ENCODE measurements around the gene GPC1. TPM values are rescaled to one million over a fixed set of nuclear protein-coding genes. Genes with fewer than 3 reads are reported as not detected.

Gene GPC1
- polyA plus RNA-seq, 1 of the 3 experiments (the other 2 are of a cell fraction), result 65.5 TPM

DNA sequence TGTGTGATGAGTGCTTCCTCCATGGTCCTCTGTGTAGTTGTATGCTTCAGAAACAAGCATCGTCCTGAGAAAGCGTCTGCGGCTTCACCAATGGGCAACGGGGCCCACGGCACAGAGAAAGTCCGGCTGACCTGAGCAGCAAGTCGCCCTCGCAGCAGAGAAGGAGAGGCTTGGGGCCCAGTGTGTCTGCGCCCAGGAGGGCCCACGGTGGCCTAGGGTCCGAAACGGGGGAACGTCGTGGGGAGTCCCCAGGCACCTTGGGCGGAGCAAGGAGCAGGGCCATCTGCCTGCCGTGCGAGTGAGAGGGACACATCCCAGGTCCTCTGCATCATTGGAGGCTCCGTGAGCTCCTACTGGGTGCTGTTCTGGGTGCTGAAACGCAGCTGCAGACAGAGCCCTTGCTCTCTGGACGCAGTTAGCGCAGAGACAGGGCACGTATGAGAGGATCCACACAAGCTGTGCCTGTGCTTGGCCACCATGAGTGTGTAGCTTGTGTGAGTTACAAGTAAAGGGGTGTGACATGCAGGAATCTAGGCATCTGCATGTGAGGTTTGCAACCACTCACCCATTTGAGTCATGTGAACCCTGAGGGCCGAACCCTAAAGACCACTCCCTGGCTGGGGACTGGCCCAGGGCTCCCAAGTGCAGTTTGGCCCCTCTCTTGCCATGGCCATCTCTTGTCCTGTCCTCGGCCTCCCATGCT is 10.6 kb downstream of the GPC1 start:
- H3K27ac ChIP-seq (ENCODE audit: low read depth in 2 of 2, low read length in 1 of 2), result no peak overlapping the region
- no peaks in the 10 kb centered on the region for H3K9me3 ChIP-seq
- peaks cover 11% of the 10 kb centered on the region; the same call in 1 of the 2 replicates for H3K79me2 ChIP-seq (ENCODE audit: insufficient read depth)
- TF ChIP-seq, protein P1, sequence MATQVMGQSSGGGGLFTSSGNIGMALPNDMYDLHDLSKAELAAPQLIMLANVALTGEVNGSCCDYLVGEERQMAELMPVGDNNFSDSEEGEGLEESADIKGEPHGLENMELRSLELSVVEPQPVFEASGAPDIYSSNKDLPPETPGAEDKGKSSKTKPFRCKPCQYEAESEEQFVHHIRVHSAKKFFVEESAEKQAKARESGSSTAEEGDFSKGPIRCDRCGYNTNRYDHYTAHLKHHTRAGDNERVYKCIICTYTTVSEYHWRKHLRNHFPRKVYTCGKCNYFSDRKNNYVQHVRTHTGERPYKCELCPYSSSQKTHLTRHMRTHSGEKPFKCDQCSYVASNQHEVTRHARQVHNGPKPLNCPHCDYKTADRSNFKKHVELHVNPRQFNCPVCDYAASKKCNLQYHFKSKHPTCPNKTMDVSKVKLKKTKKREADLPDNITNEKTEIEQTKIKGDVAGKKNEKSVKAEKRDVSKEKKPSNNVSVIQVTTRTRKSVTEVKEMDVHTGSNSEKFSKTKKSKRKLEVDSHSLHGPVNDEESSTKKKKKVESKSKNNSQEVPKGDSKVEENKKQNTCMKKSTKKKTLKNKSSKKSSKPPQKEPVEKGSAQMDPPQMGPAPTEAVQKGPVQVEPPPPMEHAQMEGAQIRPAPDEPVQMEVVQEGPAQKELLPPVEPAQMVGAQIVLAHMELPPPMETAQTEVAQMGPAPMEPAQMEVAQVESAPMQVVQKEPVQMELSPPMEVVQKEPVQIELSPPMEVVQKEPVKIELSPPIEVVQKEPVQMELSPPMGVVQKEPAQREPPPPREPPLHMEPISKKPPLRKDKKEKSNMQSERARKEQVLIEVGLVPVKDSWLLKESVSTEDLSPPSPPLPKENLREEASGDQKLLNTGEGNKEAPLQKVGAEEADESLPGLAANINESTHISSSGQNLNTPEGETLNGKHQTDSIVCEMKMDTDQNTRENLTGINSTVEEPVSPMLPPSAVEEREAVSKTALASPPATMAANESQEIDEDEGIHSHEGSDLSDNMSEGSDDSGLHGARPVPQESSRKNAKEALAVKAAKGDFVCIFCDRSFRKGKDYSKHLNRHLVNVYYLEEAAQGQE (IDR thresholded peaks at IDR 0.05; ENCODE audit: low read depth, low read length), result peak; percentile 78; the same call in 1 of the 2 replicates
- TF ChIP-seq TCF12 (IDR thresholded peaks at IDR 0.05), result no peak
- H3K4me1 ChIP-seq (ENCODE audit: control insufficient read depth in 1 of 2, insufficient read depth in 2 of 2, low read depth in 1 of 2, low read length in 1 of 2), result peaks cover 0 to 3% of the 10 kb centered on the region in 2 experiments; a peak in 1 of 4 replicates
- H3K4me3 ChIP-seq (ENCODE audit: low read depth in 2 of 2, low read length in 1 of 2), result no peak overlapping the region
- H3K27me3 ChIP-seq (ENCODE audit: insufficient read depth), result no peaks in the 10 kb centered on the region
- H3K9me2 ChIP-seq, result no peaks in the 10 kb centered on the region
- no peak overlapping the region for H2AFZ ChIP-seq (ENCODE audit: low read depth)
- H3K36me3 ChIP-seq (replicated peaks in 1 of 2; ENCODE audit: control insufficient read depth in 1 of 2, insufficient read depth in 2 of 2, low read length in 1 of 2), result no peaks in the 10 kb centered on the region
- peaks cover 79% of the 10 kb centered on the region for H4K20me1 ChIP-seq (ENCODE audit: insufficient read depth)
- 97% methylated on average over 8 of the region's 24 CpGs for WGBS (ENCODE audit: low lambda C conversion rate)
- DNase-seq, result no peak
- no peak overlapping the region for H3K9ac ChIP-seq
- ChIA-PET CTCF (interaction anchor here (0.8 to 2.4 kb wide), 2 partner anchors 10 to 296 kb away, joined by 3 to 6 read pairs; partner anchors contain the start of gene GPC1), POLR2A (no interaction called here)
- no peaks in the 10 kb centered on the region for H3F3A ChIP-seq (replicated peaks; ENCODE audit: insufficient read depth)
- no peak overlapping the region for H3K4me2 ChIP-seq

DNA sequence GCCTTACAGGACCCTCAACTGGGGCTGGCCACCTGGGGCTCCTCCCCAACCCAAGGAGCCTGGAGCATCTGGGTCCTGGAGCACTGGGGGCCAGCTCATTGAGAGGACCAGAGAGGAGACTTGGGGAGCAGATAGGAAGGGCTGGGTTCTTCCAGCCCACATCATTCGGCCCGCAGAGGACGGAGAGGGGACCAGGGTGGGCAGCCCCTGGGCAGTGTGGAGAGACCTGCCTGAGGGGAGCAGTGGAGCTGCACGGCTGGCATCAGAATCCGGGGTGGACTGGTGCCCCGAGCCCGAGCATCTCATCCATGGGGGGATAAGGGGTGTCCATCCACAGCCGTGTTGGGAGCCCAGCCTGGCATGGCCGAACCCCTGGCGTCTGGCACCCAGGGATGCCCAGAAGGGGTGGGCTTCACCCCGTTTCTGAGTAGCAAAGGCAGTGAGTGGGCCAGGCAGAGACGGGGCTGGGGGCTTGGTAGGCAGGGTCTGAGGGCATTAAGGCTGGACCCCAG is 11.3 kb downstream of the GPC1 start:
- no peak overlapping the region for H3K27ac ChIP-seq (ENCODE audit: low read depth in 2 of 2, low read length in 1 of 2)
- peaks cover 9% of the 10 kb centered on the region; the same call in 1 of the 2 replicates for H3K79me2 ChIP-seq (ENCODE audit: insufficient read depth)
- H3K27me3 ChIP-seq (ENCODE audit: insufficient read depth), result no peaks in the 10 kb centered on the region
- H3K4me3 ChIP-seq (ENCODE audit: low read depth in 2 of 2, low read length in 1 of 2), result no peak overlapping the region
- H3K36me3 ChIP-seq (replicated peaks in 1 of 2; ENCODE audit: control insufficient read depth in 1 of 2, insufficient read depth in 2 of 2, low read length in 1 of 2), result no peaks in the 10 kb centered on the region
- 80% methylated on average over 7 of the region's 12 CpGs for whole genome bisulfite sequencing (ENCODE audit: low lambda C conversion rate)
- H4K20me1 ChIP-seq (ENCODE audit: insufficient read depth), result peaks cover 81% of the 10 kb centered on the region
- ChIA-PET POLR2A (no interaction called here), CTCF (interaction anchor here (0.6 to 2.4 kb wide), 3 partner anchors 8 to 297 kb away, joined by 3 to 6 read pairs (median 3); partner anchors contain the start of gene GPC1)
- no peaks in the 10 kb centered on the region for H3K9me2 ChIP-seq
- no peak overlapping the region for H3K9ac ChIP-seq
- peaks cover under 1 to 7% of the 10 kb centered on the region in 2 experiments; a peak in 2 of 4 replicates for H3K4me1 ChIP-seq (ENCODE audit: control insufficient read depth in 1 of 2, insufficient read depth in 2 of 2, low read depth in 1 of 2, low read length in 1 of 2)
- H3K4me2 ChIP-seq, result no peak overlapping the region
- H2AFZ ChIP-seq (ENCODE audit: low read depth), result no peak overlapping the region
- DNase-seq, result no peak
- H3F3A ChIP-seq (replicated peaks; ENCODE audit: insufficient read depth), result no peaks in the 10 kb centered on the region
- H3K9me3 ChIP-seq, result no peaks in the 10 kb centered on the region
- TF ChIP-seq NRF1 (IDR thresholded peaks at IDR 0.05; ENCODE audit: low read depth, low read length), result no peak
- no peak for TF ChIP-seq RAD21 (IDR thresholded peaks at IDR 0.05; ENCODE audit: low read length)
- TF ChIP-seq, protein P2, sequence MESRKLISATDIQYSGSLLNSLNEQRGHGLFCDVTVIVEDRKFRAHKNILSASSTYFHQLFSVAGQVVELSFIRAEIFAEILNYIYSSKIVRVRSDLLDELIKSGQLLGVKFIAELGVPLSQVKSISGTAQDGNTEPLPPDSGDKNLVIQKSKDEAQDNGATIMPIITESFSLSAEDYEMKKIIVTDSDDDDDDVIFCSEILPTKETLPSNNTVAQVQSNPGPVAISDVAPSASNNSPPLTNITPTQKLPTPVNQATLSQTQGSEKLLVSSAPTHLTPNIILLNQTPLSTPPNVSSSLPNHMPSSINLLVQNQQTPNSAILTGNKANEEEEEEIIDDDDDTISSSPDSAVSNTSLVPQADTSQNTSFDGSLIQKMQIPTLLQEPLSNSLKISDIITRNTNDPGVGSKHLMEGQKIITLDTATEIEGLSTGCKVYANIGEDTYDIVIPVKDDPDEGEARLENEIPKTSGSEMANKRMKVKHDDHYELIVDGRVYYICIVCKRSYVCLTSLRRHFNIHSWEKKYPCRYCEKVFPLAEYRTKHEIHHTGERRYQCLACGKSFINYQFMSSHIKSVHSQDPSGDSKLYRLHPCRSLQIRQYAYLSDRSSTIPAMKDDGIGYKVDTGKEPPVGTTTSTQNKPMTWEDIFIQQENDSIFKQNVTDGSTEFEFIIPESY (IDR thresholded peaks at IDR 0.05; ENCODE audit: borderline replicate concordance, low read depth), result no peak
- TF ChIP-seq, protein P3, sequence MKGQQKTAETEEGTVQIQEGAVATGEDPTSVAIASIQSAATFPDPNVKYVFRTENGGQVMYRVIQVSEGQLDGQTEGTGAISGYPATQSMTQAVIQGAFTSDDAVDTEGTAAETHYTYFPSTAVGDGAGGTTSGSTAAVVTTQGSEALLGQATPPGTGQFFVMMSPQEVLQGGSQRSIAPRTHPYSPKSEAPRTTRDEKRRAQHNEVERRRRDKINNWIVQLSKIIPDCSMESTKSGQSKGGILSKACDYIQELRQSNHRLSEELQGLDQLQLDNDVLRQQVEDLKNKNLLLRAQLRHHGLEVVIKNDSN (IDR thresholded peaks at IDR 0.05; ENCODE audit: borderline replicate concordance, low read depth), result no peak
- TF ChIP-seq ELF1 (IDR thresholded peaks at IDR 0.05), result no peak
- no peak for TF ChIP-seq FOXM1 (IDR thresholded peaks at IDR 0.05; ENCODE audit: low read depth)
- TF ChIP-seq, protein P4, sequence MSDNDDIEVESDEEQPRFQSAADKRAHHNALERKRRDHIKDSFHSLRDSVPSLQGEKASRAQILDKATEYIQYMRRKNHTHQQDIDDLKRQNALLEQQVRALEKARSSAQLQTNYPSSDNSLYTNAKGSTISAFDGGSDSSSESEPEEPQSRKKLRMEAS (IDR thresholded peaks at IDR 0.05; ENCODE audit: low read depth), result no peak
- no peak for TF ChIP-seq FOXJ3 (CRISPR knock-in tag; IDR thresholded peaks at IDR 0.05)
- no peak for TF ChIP-seq SMC3 (IDR thresholded peaks at IDR 0.05; ENCODE audit: low read depth, low read length)
- TF ChIP-seq GATA2 (CRISPR knock-in tag; IDR thresholded peaks at IDR 0.05), result no peak
- no peak for TF ChIP-seq NFIC (IDR thresholded peaks at IDR 0.05; ENCODE audit: borderline replicate concordance)
- no peak for TF ChIP-seq TAF1 (IDR thresholded peaks at IDR 0.05; ENCODE audit: borderline replicate concordance, low read depth, low read length)
- TF ChIP-seq, protein P5, sequence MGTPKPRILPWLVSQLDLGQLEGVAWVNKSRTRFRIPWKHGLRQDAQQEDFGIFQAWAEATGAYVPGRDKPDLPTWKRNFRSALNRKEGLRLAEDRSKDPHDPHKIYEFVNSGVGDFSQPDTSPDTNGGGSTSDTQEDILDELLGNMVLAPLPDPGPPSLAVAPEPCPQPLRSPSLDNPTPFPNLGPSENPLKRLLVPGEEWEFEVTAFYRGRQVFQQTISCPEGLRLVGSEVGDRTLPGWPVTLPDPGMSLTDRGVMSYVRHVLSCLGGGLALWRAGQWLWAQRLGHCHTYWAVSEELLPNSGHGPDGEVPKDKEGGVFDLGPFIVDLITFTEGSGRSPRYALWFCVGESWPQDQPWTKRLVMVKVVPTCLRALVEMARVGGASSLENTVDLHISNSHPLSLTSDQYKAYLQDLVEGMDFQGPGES (IDR thresholded peaks at IDR 0.05; ENCODE audit: low read depth, low read length), result no peak
- TF ChIP-seq MXI1 (IDR thresholded peaks at IDR 0.05; ENCODE audit: low read depth, low read length), result no peak
- TF ChIP-seq, protein P6, sequence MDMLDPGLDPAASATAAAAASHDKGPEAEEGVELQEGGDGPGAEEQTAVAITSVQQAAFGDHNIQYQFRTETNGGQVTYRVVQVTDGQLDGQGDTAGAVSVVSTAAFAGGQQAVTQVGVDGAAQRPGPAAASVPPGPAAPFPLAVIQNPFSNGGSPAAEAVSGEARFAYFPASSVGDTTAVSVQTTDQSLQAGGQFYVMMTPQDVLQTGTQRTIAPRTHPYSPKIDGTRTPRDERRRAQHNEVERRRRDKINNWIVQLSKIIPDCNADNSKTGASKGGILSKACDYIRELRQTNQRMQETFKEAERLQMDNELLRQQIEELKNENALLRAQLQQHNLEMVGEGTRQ (IDR thresholded peaks at IDR 0.05; ENCODE audit: borderline replicate concordance, low read depth, low read length), result no peak

Measured in SK-N-SH (cell line).